ENCODE data around the gene MIGA2.

The MIGA2 gene

DNA sequence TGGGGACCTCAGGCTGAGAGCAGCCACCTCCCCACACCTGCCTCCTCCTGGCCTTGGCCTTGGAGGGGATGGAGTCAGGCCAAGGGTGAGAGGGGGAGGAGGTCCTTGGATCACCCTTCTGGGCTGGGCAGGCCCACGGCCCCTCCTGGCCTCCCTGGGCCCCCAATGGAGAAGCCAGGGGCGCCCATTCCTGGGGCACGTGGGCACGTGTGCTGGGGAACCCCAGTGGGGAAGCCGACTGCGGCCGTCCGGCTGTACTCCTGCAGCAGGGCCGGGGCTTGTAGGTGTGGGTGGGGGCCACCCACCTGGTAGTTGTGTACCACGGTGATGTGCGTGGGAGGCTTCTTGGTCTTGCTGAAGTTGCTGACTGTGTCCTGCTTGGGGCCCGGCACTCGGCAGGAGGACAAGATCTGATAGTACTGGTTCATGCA lies 65.7 kb downstream of the MIGA2 start:
- no peak for TF ChIP-seq EZH2 (IDR thresholded peaks at IDR 0.05)
- no peak for TF ChIP-seq POLR2AphosphoS5 (IDR thresholded peaks at IDR 0.05; ENCODE audit: borderline replicate concordance, low read depth, low read length)
- no peak for TF ChIP-seq FOXP2 (optimal IDR thresholded peaks at IDR 0.05; ENCODE audit: control extremely low read depth, extremely low read length, insufficient read depth)
- no peak overlapping the region for H3K4me3 ChIP-seq
- no peaks in the 10 kb centered on the region for H3K36me3 ChIP-seq (ENCODE audit: insufficient read depth, low read length)
- no peak overlapping the region for H3K27ac ChIP-seq
- no peaks in the 10 kb centered on the region for H3K9me3 ChIP-seq (ENCODE audit: low read depth, low read length)
- DNase-seq (ENCODE audit: low read depth, low spot score): no peak
- no peak overlapping the region for H3K9ac ChIP-seq (ENCODE audit: insufficient read length)

DNA sequence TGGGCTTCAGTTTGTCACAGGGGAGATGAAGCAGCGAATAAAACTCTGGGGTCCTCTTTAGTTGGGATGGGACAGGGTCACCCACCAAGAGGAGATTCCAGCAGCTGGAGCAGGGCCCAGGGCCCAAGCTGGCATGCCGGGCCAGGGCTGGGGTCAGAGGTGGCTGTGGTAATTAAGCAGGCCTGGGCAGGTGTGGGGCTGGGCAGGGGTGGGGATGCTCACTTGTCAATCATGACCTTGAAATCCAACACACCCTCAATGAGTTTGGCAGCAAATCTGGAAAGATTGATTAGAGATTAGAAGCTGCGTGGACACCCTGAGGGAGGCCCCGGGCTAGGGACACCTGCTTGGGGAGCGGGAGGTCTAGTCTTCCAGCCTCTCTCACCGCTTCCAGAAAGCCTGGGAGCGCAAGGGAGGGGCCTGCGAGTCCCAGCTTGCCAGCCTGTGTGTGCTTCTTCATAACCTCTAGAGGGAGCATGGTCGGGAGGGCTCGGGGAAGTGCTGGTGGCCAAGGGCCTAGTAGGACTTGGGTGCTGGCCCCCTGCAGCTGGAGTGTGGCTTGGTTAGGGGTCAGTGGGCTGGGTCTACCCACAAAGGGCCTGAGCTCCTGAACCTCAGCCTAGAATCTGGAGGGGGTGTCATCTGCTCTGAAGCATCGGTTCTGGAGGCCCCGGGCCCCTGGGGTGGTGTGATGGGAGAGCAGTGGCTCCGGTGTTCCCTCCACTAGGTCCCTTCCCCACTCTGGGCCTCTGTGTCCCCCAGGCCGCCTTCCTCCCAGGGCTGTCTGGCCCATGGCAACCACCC lies 66.6 kb downstream of the MIGA2 start:
- Histone ChIP-seq H3K9me3 (ENCODE audit: low read depth, low read length) (no peaks in the 10 kb centered on the region), H3K4me3 (no peak overlapping the region), H3K36me3 (ENCODE audit: insufficient read depth, low read length) (no peaks in the 10 kb centered on the region), H3K9ac (ENCODE audit: insufficient read length) (no peak overlapping the region), H3K27ac (no peak overlapping the region)
- TF ChIP-seq FOXP2 (optimal IDR thresholded peaks at IDR 0.05; ENCODE audit: control extremely low read depth, extremely low read length, insufficient read depth) (no peak), EZH2 (IDR thresholded peaks at IDR 0.05) (no peak), POLR2AphosphoS5 (IDR thresholded peaks at IDR 0.05; ENCODE audit: borderline replicate concordance, low read depth, low read length) (no peak)
- DNase-seq (ENCODE audit: low read depth, low spot score): no peak

GRCh38 chr9:129103595-129103965 lies 67.2 kb downstream of the MIGA2 start:
- no peak overlapping the region for H3K27ac ChIP-seq
- H3K4me3 ChIP-seq: no peak overlapping the region
- no peaks in the 10 kb centered on the region for H3K36me3 ChIP-seq (ENCODE audit: insufficient read depth, low read length)
- no peak overlapping the region for H3K9ac ChIP-seq (ENCODE audit: insufficient read length)
- no peaks in the 10 kb centered on the region for H3K9me3 ChIP-seq (ENCODE audit: low read depth, low read length)
- no peak for DNase-seq (ENCODE audit: low read depth, low spot score)
- no peak for TF ChIP-seq FOXP2 (optimal IDR thresholded peaks at IDR 0.05; ENCODE audit: control extremely low read depth, extremely low read length, insufficient read depth)
- TF ChIP-seq POLR2AphosphoS5 (IDR thresholded peaks at IDR 0.05; ENCODE audit: borderline replicate concordance, low read depth, low read length): no peak
- TF ChIP-seq EZH2 (IDR thresholded peaks at IDR 0.05): no peak

- no peak for TF ChIP-seq FOXP2 (optimal IDR thresholded peaks at IDR 0.05; ENCODE audit: control extremely low read depth, extremely low read length, insufficient read depth)
- TF ChIP-seq POLR2AphosphoS5 (IDR thresholded peaks at IDR 0.05; ENCODE audit: borderline replicate concordance, low read depth, low read length): no peak
- no peak for TF ChIP-seq EZH2 (IDR thresholded peaks at IDR 0.05)
- Histone ChIP-seq H3K4me3 (no peak overlapping the region), H3K36me3 (ENCODE audit: insufficient read depth, low read length) (no peaks in the 10 kb centered on the region), H3K9me3 (ENCODE audit: low read depth, low read length) (no peaks in the 10 kb centered on the region), H3K9ac (ENCODE audit: insufficient read length) (no peak overlapping the region), H3K27ac (no peak overlapping the region)
- no peak for DNase-seq (ENCODE audit: low read depth, low spot score)
These were observed 67.6 kb downstream of the MIGA2 start for GRCh38 chr9:129104051-129104450.

DNA sequence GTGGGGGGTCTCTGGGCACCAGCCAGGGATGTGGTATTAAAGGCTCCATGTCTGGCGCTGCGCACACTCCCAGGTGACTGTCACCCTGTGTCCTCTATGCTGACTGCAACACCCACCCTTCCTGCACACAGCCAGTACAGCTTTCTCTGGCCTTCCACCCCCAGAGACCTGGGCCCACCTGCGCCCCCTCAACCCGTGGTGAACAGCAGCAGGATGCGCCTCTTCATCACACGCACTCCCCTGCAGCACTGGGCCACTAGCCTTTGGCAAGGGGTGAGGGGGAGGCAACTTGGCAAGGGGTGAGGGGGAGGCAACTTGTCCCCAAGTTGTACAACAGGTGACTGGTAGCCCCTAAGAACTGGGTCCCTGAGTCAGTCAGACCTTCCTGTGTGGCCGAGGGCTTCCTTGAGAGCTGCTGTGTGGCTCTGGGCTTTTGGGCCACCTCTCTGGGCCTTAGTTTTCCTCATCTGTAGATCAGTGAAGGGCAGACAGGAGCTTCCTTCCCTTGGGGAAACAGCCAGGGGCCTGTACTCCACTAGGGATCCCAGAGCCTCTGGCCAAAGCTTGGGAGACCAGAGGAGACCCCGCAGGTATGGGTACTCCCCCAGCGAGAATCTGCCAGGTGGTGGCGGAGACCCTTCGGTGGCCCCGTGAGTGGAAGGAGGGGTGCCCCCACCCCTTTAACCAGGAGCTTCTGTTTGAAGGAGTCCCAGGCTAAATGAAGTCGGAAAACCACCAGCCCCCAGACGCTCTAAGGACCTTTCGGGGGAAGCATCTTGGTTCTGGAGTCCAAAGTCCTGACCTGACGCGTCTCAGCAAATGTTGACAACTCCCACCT lies 69.7 kb downstream of the MIGA2 start:
- no peak overlapping the region for H3K4me3 ChIP-seq
- no peaks in the 10 kb centered on the region for H3K36me3 ChIP-seq (ENCODE audit: insufficient read depth, low read length)
- DNase-seq (ENCODE audit: low read depth, low spot score): no peak
- TF ChIP-seq POLR2AphosphoS5 (IDR thresholded peaks at IDR 0.05; ENCODE audit: borderline replicate concordance, low read depth, low read length): no peak
- TF ChIP-seq EZH2 (IDR thresholded peaks at IDR 0.05): no peak
- no peak for TF ChIP-seq FOXP2 (optimal IDR thresholded peaks at IDR 0.05; ENCODE audit: control extremely low read depth, extremely low read length, insufficient read depth)
- no peak overlapping the region for H3K27ac ChIP-seq
- no peak overlapping the region for H3K9ac ChIP-seq (ENCODE audit: insufficient read length)
- H3K9me3 ChIP-seq (ENCODE audit: low read depth, low read length): no peaks in the 10 kb centered on the region

DNA sequence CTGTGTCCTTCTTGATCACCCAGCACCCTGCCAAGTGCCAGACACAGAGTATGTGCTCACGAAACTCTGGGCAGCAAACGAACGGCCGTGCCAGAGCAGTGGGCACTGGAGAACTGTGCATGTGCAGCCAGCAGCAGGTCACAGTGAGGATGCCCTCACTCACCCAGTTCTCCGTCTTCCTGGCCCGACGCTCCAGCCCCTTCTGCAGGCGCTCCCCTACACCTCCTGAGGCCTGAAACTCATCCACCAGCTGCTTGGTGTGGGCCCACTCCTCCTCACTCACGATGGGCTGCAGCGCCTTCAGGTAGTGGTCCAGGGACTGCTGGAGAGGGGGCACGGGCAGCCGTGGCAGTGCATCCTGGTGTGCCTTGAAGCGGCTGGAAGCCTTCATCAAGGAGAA lies 71.2 kb downstream of the MIGA2 start:
- Histone ChIP-seq H3K4me3 (no peak overlapping the region), H3K9ac (ENCODE audit: insufficient read length) (no peak overlapping the region), H3K9me3 (ENCODE audit: low read depth, low read length) (no peaks in the 10 kb centered on the region), H3K36me3 (ENCODE audit: insufficient read depth, low read length) (no peaks in the 10 kb centered on the region), H3K27ac (no peak overlapping the region)
- DNase-seq (ENCODE audit: low read depth, low spot score): no peak
- no peak for TF ChIP-seq EZH2 (IDR thresholded peaks at IDR 0.05)
- no peak for TF ChIP-seq POLR2AphosphoS5 (IDR thresholded peaks at IDR 0.05; ENCODE audit: borderline replicate concordance, low read depth, low read length)
- no peak for TF ChIP-seq FOXP2 (optimal IDR thresholded peaks at IDR 0.05; ENCODE audit: control extremely low read depth, extremely low read length, insufficient read depth)

- H3K9ac ChIP-seq (ENCODE audit: insufficient read length): no peak overlapping the region
- no peaks in the 10 kb centered on the region for H3K36me3 ChIP-seq (ENCODE audit: insufficient read depth, low read length)
- no peak for DNase-seq (ENCODE audit: low read depth, low spot score)
- no peak overlapping the region for H3K4me3 ChIP-seq
- H3K9me3 ChIP-seq (ENCODE audit: low read depth, low read length): no peaks in the 10 kb centered on the region
- TF ChIP-seq FOXP2 (optimal IDR thresholded peaks at IDR 0.05; ENCODE audit: control extremely low read depth, extremely low read length, insufficient read depth) (no peak), EZH2 (IDR thresholded peaks at IDR 0.05) (no peak), POLR2AphosphoS5 (IDR thresholded peaks at IDR 0.05; ENCODE audit: borderline replicate concordance, low read depth, low read length) (no peak)
- no peak overlapping the region for H3K27ac ChIP-seq
These were observed 71.8 kb downstream of the MIGA2 start for GRCh38 chr9:129108083-129108804.

All from SK-N-MC (cell line).